T-helper 17 cell (primary cell): ENCODE measurements around the gene ZNF236. TPM values are rescaled to one million over a fixed set of nuclear protein-coding genes. Genes with fewer than 3 reads are reported as not detected.

ENCODE experiments used
- ATAC-seq: fragments of 150-1000 bp; cut with Tn5 transposase; 2 replicates; pipeline ENCODE4 v1.10.0; 2021; ENCODE audit warnings: mild to moderate bottlenecking, moderate library complexity
- DNase-seq, 3 donors: peaks; one replicate each; pipeline versions ENCODE4 v3.0.0 to v3.0.0-alpha.2; 2020 to 2021
- H3K9me3 ChIP-seq: one replicate; pipeline ENCODE4 v1.7.0; 2013; ENCODE audit warnings: low read length, mild to moderate bottlenecking; ENCODE audit not compliant: control insufficient read depth, poor library complexity, severe bottlenecking
- H3K27ac Mint-ChIP-seq: one replicate; pipeline ENCODE4 v1.8.0; 2022; ENCODE audit warnings: mild to moderate bottlenecking, moderate library complexity, mixed read lengths
- H3K27me3 Mint-ChIP-seq: one replicate; pipeline ENCODE4 v1.8.0; 2022; ENCODE audit warnings: mixed read lengths
- H3K36me3 Mint-ChIP-seq: one replicate; pipeline ENCODE4 v1.8.0; 2022; ENCODE audit warnings: low read depth, mixed read lengths
- H3K4me1 Mint-ChIP-seq: one replicate; pipeline ENCODE4 v1.8.0; 2022; ENCODE audit warnings: mild to moderate bottlenecking, mixed read lengths
- H3K4me3 Mint-ChIP-seq: one replicate; pipeline ENCODE4 v1.8.0; 2022; ENCODE audit warnings: mild to moderate bottlenecking, moderate library complexity, mixed read lengths
- total RNA-seq, 4 donors: library from RNA in 2 of 4; stranded (reverse) in 2 of 4; gene quantifications; one replicate each; pipeline ENCODE4 v1.2.3 and lab custom pipeline; 2022 to 2026

Gene ZNF236
- total RNA-seq, 2 donors from 2014 or later: 29.5 to 29.9 TPM

- DNase-seq (no peak), ATAC-seq (no peak)
- no peaks in the 10 kb centered on the region for H3K9me3 ChIP-seq
- Mint-ChIP-seq H3K27me3 (no peaks in the 10 kb centered on the region), H3K27ac (no peak overlapping the region), H3K4me1 (no peaks in the 10 kb centered on the region), H3K36me3 (no peaks in the 10 kb centered on the region), H3K4me3 (no peak overlapping the region)
These were observed 91.2 kb downstream of the ZNF236 start for GRCh38 chr18:76913583-76913982.

DNA sequence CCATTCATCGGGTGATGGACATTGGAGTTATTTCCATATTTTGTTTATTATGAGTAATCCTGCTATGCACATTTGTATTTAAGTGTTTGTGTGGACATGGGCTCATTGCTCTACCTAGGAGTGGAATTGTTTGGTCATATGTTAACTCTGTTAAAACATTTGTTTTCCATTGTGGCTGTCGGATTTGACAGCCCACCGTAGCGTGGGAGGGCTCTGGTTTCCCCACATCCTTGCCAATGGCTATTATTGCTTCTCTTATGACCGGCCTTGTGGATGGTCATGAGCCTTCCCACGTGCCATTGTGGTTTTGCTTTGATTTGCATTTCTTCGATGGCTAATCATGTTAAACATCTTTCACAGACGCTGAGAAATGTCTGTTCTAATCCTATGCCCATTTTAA lies 92.0 kb downstream of the ZNF236 start:
- ATAC-seq (no peak), DNase-seq (no peak)
- no peaks in the 10 kb centered on the region for H3K9me3 ChIP-seq
- H3K27ac Mint-ChIP-seq: no peak overlapping the region
- H3K36me3 Mint-ChIP-seq: no peaks in the 10 kb centered on the region
- no peaks in the 10 kb centered on the region for H3K4me1 Mint-ChIP-seq
- H3K27me3 Mint-ChIP-seq: no peaks in the 10 kb centered on the region
- no peak overlapping the region for H3K4me3 Mint-ChIP-seq

- Mint-ChIP-seq H3K4me1 (no peaks in the 10 kb centered on the region), H3K27ac (no peak overlapping the region), H3K4me3 (no peak overlapping the region), H3K36me3 (peaks cover 2% of the 10 kb centered on the region), H3K27me3 (no peaks in the 10 kb centered on the region)
- ATAC-seq (no peak), DNase-seq (no peak)
- no peaks in the 10 kb centered on the region for H3K9me3 ChIP-seq
These were observed 92.4 kb downstream of the ZNF236 start for GRCh38 chr18:76914796-76915195.

- peaks cover under 1% of the 10 kb centered on the region for H3K4me1 Mint-ChIP-seq
- DNase-seq: no peak
These were observed 93.1 kb downstream of the ZNF236 start for GRCh38 chr18:76915456-76915855.

GRCh38 chr18:76920974-76921373 lies 98.6 kb downstream of the ZNF236 start:
- peaks cover 20% of the 10 kb centered on the region for H3K36me3 Mint-ChIP-seq
- H3K4me1 Mint-ChIP-seq: peaks cover 16% of the 10 kb centered on the region
- H3K27me3 Mint-ChIP-seq: no peaks in the 10 kb centered on the region
- H3K9me3 ChIP-seq: no peaks in the 10 kb centered on the region
- peak overlapping the region; percentile 87 for H3K27ac Mint-ChIP-seq
- ATAC-seq (no peak), DNase-seq (no peak)
- no peak overlapping the region for H3K4me3 Mint-ChIP-seq

More at GRCh38 chr18:76915456-76915855, 93.1 kb downstream of the ZNF236 start:
- Mint-ChIP-seq H3K36me3 (peaks cover 3% of the 10 kb centered on the region), H3K4me3 (no peak overlapping the region), H3K27me3 (no peaks in the 10 kb centered on the region), H3K27ac (no peak overlapping the region)
- ATAC-seq: no peak
- H3K9me3 ChIP-seq: no peaks in the 10 kb centered on the region

DNA sequence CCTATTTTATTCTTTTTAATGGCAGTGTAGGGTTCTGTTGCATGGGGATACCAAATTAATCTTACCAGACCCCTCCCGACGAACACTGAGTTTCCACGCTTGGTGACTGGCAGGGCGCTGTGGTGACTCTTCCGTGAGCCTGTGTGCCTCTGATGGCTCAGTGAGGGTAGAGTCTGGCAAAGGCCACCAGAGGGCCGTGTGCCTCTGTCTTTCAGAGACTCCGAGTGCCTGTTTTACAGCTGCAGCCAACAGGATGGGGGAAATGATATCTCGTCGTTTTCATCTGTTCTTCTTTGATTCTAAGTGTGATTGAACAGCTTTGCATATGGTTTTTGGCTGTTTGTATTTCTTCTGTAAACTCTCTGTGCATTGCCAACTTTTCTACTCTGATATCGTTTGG lies 99.8 kb downstream of the ZNF236 start:
- H3K27ac Mint-ChIP-seq: peak overlapping the region; percentile 87

DNA sequence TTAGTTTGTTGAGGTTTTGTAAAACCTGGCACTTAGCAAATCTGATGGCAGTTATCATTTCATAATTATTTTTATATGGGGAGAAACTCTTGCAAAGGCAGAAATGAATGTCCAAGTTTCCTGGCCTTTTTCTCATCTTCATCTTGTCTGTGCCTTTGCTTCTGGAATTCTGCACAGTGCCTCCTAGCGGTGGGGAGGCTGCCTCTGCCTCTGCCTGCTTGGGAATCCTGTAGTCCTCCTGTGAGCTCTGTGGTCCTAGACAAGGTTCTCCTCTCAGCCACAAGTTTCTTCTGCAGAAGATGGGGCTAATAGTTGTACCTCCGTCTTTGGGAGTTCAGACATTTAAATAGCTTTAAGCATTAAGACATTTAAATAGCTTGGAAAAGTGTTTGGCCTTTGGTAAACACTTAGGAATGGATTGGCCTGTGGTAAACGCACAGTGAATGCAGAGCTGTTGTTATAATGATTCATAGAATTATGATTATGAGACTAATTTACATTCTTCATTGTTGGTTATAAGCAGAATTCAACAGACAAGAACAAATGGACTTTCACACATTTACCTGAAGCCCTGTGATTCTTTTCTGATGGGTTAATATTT lies 101.2 kb downstream of the ZNF236 start:
- Mint-ChIP-seq H3K36me3 (peaks cover 28% of the 10 kb centered on the region), H3K4me1 (peaks cover 23% of the 10 kb centered on the region), H3K27me3 (no peaks in the 10 kb centered on the region), H3K4me3 (no peak overlapping the region), H3K27ac (no peak overlapping the region)
- DNase-seq: no peak
- no peak for ATAC-seq
- no peaks in the 10 kb centered on the region for H3K9me3 ChIP-seq

More for the DNA sequence above, 99.8 kb downstream of the ZNF236 start:
- Mint-ChIP-seq H3K36me3 (peaks cover 27% of the 10 kb centered on the region), H3K4me3 (no peak overlapping the region), H3K27me3 (no peaks in the 10 kb centered on the region), H3K4me1 (peaks cover 23% of the 10 kb centered on the region)
- peak in 2 of 3 donors; percentile 12 to 20 for DNase-seq
- H3K9me3 ChIP-seq: no peaks in the 10 kb centered on the region
- peak; percentile 99 for ATAC-seq

DNA sequence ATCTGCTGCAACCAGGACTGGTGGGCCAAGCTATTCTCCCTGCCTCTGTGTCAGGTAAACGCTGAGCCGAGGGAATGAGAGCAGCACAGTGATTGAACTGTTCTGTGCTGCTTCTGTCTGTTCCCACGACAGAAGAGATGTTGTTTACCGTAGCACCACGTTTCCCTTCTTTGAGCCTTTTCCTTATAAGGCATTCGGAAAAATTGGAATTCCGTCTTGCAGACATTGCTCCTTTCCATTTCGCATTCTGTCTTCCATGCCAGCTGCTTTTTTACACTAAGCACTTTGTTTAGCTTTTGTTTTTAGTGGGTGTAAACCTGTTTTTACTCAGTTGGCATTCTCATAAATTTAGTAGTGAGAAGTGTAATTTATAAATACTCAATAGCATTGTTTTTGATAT lies 103.1 kb downstream of the ZNF236 start:
- ATAC-seq (no peak), DNase-seq (no peak)
- H3K9me3 ChIP-seq: no peaks in the 10 kb centered on the region
- H3K27ac Mint-ChIP-seq: peak overlapping the region; percentile 37
- no peak overlapping the region for H3K4me3 Mint-ChIP-seq
- no peaks in the 10 kb centered on the region for H3K27me3 Mint-ChIP-seq
- H3K4me1 Mint-ChIP-seq: peaks cover 21% of the 10 kb centered on the region
- peaks cover 28% of the 10 kb centered on the region for H3K36me3 Mint-ChIP-seq

DNA sequence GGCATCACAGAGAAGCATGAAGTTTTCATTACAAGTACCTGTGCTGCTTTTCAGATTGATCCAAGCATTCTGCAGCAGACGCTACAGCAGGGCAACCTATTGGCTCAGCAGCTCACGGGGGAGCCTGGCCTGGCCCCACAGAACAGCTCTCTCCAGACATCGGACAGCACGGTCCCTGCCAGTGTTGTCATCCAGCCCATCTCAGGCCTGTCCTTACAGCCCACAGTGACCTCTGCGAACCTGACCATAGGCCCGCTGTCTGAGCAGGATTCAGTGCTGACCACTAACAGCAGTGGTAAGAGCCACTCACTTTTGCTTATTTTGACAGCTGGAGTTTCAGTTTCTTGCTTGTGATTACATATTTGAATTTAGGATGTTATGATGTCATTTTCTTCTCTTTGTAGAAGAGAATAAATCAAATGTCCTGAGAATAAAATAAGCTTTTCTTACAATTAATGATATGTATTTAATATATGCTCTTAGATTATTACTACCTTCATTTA lies 104.9 kb downstream of the ZNF236 start:
- Mint-ChIP-seq H3K4me3 (no peak overlapping the region), H3K36me3 (peaks cover 25% of the 10 kb centered on the region), H3K4me1 (peaks cover 14% of the 10 kb centered on the region), H3K27me3 (no peaks in the 10 kb centered on the region), H3K27ac (no peak overlapping the region)
- no peaks in the 10 kb centered on the region for H3K9me3 ChIP-seq
- ATAC-seq: no peak
- DNase-seq: no peak

DNA sequence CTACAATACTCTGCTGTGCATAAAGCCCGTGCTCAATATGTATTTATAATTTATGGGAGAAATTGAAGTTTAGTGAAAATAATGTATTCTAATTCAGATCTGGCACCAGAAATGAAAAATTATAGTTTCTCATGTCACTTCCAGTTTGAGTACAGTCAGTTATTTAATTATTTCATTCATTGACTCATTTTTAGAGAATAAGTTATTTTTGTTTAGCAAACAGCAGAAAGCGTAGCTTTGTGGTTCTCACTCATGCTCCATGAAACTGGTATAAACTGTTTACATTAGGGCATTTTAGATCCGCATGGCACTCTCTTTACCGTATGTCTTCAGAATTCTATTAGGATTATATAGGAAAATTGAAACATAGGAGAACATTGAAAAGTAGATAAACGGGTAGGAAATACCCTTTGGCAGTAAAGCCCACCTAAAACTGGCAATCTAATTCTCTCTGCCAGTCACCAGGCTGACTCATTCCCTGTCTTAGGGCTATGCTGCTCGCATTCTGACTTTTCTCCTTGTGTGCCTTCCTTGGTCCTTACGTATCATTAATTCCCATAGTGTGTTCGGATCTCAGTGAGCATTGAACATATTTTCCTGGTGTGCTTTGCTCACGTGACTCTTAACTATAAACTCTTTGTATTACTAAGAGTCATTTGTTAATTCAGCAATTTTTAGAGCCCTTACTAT lies 106.0 kb downstream of the ZNF236 start:
- DNase-seq (no peak), ATAC-seq (no peak)
- Mint-ChIP-seq H3K4me3 (no peak overlapping the region), H3K4me1 (peaks cover 18% of the 10 kb centered on the region), H3K36me3 (peaks cover 30% of the 10 kb centered on the region), H3K27ac (no peak overlapping the region), H3K27me3 (no peaks in the 10 kb centered on the region)
- no peaks in the 10 kb centered on the region for H3K9me3 ChIP-seq

GRCh38 chr18:76931171-76931570 lies 108.8 kb downstream of the ZNF236 start:
- ATAC-seq: no peak
- peaks cover 14% of the 10 kb centered on the region for H3K4me1 Mint-ChIP-seq
- H3K36me3 Mint-ChIP-seq: peaks cover 18% of the 10 kb centered on the region

GRCh38 chr18:76932026-76932819 lies 109.9 kb downstream of the ZNF236 start:
- Mint-ChIP-seq H3K27me3 (no peaks in the 10 kb centered on the region), H3K27ac (peak overlapping the region; percentile 43), H3K4me3 (no peak overlapping the region), H3K4me1 (peaks cover 11% of the 10 kb centered on the region), H3K36me3 (peaks cover 12% of the 10 kb centered on the region)
- DNase-seq: no peak
- no peaks in the 10 kb centered on the region for H3K9me3 ChIP-seq
- no peak for ATAC-seq

More at GRCh38 chr18:76931171-76931570, 108.8 kb downstream of the ZNF236 start:
- H3K27me3 Mint-ChIP-seq: no peaks in the 10 kb centered on the region
- no peak overlapping the region for H3K4me3 Mint-ChIP-seq
- no peak for DNase-seq
- H3K27ac Mint-ChIP-seq: no peak overlapping the region
- H3K9me3 ChIP-seq: no peaks in the 10 kb centered on the region

DNA sequence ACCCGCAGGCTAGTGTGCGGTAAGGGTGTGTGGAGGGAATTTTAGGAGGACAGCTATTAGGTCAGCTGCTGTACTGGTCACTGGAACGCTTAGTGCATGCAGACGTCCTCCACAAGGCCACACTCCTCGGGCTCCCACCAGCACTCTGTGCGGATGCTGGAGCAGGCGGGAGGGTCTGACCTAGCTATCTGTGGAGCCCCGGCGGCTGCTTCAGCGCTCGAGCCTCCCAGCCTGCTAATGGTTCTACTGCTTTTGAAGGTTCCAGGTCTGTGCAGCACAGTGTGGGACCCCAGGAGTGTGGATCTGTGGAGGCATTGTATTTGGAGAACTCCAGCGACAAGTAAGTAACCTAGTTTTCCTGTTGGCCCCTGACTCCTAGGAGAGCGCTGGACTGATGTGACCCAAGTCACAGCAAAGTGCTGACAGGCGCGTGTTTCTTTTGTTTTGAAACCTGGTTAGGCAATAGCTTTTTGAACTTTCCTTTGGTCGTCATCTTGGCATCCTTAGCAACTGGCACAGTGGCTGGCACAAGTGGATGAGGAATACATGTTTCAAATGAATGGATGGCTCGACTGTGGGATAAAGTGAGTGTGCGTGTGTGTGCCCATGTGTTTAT lies 113.5 kb downstream of the ZNF236 start:
- Mint-ChIP-seq H3K36me3 (peaks cover 12% of the 10 kb centered on the region), H3K27ac (no peak overlapping the region), H3K4me1 (peaks cover 11% of the 10 kb centered on the region), H3K27me3 (no peaks in the 10 kb centered on the region), H3K4me3 (no peak overlapping the region)
- H3K9me3 ChIP-seq: no peaks in the 10 kb centered on the region
- no peak for ATAC-seq
- no peak for DNase-seq
